GM19438 (cell line): ENCODE measurements around the gene OXNAD1.

Source experiments
- ATAC-seq: cut with Tn5 transposase; IDR thresholded peaks from one replicate; pipeline ENCODE4 v1.9.1; 2021; ENCODE audit warnings: low read depth; ENCODE audit not compliant: unreplicated experiment

The OXNAD1 gene

DNA sequence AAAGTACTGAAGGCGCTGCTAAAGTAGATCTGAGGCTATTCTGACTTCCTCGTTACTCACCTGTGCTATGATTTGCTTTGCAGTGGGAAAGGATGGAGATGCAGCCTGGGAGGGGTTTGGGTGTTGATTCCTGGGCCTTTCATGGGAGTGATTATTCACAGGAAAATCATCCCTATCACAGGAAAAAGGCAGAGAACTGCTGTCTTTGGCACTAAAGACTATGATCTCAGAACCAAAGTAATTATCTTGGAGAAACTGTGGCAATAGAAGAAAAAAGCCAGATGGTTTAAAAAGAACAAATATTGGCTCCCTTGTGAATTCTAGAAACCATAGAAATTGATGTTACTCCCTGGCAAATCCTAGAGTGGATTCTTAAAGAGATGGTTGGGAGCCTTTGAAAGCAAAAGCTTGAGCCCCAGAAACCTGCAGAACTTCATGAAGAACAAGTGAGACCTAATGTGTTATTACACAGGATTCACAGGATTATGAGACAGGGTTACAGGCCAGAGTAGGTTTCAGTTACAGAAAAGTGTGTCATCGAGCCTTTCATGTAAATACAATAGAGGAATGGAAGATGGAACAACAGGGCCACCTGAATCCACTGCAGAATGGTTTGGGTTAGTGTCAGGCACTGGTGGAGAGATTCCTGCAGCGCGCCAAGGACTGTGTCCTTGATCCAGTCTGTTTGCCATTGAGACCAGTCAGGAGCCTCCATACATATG, 85.7 kb downstream of the OXNAD1 start:
- no peak for ATAC-seq

GRCh38 chr3:16352428-16352827, 87.4 kb downstream of the OXNAD1 start:
- ATAC-seq, result no peak

DNA sequence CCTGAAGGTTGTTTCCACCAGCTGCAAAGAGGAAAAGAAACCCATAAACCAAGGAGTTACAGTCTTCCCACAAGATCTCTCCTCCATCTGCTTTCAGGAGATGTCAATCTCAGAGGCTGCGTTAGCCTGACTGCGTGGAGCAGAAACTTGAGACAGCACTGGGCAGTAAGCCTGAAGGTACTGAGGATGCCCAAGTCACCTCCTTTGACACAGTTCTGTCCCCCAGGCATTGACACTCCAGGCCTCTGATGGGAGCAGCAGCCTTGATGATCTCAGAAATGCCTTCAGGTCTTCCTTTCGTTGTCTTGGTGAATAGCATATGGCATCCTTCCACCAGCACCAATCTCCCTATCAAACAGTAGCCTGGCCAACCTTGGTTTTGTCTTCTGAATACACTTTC, 89.3 kb downstream of the OXNAD1 start:
- ATAC-seq, result no peak
